Measurements from ENCODE around the gene ANKMY1. TPM values are rescaled to one million over a fixed set of nuclear protein-coding genes. Genes with fewer than 3 reads are reported as not detected.

The ANKMY1 gene
- total and polyA plus RNA-seq, 4 donors: 7.8 to 27.5 (median 13.4) TPM

- peak overlapping the region; percentile 58 for H3K4me3 ChIP-seq (ENCODE audit: low read depth, low read length)
- H3K9me3 ChIP-seq (ENCODE audit: control insufficient read depth, insufficient read depth, low read length): no peaks in the 10 kb centered on the region
- no peaks in the 10 kb centered on the region for H3K27me3 ChIP-seq (ENCODE audit: control insufficient read depth, insufficient read depth, low read length)
- DNase-seq (ENCODE audit: low read depth in 4 of 6, low spot score in 6 of 6): no peak
- peaks cover 54% of the 10 kb centered on the region for H3K36me3 ChIP-seq (ENCODE audit: control insufficient read depth, insufficient read depth, low read length)
- H3K4me1 ChIP-seq (ENCODE audit: control insufficient read depth, insufficient read depth, low read length): peaks cover 60% of the 10 kb centered on the region
- WGBS (ENCODE audit: insufficient coverage): 75% methylated on average over 2 of the region's 2 CpGs
- peak overlapping the region; percentile 67 for H3K27ac ChIP-seq (ENCODE audit: low read depth, low read length)
These were observed 120.3 kb downstream of the ANKMY1 start for GRCh38 chr2:240437551-240437860.

- peaks cover 60% of the 10 kb centered on the region for H3K4me1 ChIP-seq (ENCODE audit: control insufficient read depth, insufficient read depth, low read length)
- peak in 2 of 6 donors; percentile 74 for DNase-seq (ENCODE audit: low read depth in 4 of 6, low spot score in 6 of 6)
- WGBS (ENCODE audit: insufficient coverage): 11% methylated on average over 45 of the region's 45 CpGs
These were observed 120.9 kb downstream of the ANKMY1 start for GRCh38 chr2:240436683-240437550.

DNA sequence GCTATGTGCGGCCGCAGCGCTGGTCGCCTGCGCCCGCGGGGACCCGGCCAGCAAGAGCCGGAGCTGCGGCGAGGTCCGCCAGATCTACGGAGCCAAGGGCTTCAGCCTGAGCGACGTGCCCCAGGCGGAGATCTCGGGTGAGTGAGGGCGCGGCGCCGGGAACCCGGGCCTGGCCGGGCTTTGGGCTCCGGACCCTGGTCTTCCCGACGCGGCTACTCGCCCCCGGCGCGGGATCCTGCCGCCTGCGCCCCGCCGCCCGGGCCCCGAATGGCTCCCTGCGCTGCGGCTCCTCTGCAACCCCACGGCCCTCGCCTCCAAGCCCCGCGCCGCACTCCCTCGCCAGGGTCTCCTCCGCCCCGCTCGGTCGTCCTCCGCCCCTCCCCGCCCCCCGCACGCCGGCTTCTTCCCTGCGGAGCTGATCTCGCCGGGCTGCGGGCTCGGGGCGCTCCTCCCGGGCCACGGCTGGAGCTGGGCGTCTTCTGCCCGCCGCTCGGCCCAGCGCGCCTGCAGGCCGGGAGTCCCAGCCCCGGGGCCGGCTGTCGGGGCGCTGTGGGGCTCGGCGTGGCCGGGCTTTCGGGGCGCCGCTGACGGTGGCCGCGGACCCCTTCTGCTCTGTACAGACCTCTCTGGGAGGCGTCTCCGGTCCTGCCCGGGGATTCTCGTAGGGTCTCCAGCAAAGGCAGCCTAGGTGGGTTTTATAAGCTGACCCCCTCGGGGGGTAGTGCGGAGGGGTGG lies 121.7 kb downstream of the ANKMY1 start:
- H3K27me3 ChIP-seq (ENCODE audit: control insufficient read depth, insufficient read depth, low read length): no peaks in the 10 kb centered on the region
- WGBS (ENCODE audit: insufficient coverage): under 1% methylated on average over 88 of the region's 88 CpGs
- no peak overlapping the region for H3K27ac ChIP-seq (ENCODE audit: low read depth, low read length)
- no peaks in the 10 kb centered on the region for H3K9me3 ChIP-seq (ENCODE audit: control insufficient read depth, insufficient read depth, low read length)
- DNase-seq (ENCODE audit: low read depth in 4 of 6, low spot score in 6 of 6): peak in 1 of 6 donors; percentile 33
- peak overlapping the region; percentile 58 for H3K4me3 ChIP-seq (ENCODE audit: low read depth, low read length)
- peaks cover 40% of the 10 kb centered on the region for H3K36me3 ChIP-seq (ENCODE audit: control insufficient read depth, insufficient read depth, low read length)
- H3K4me1 ChIP-seq (ENCODE audit: control insufficient read depth, insufficient read depth, low read length): peaks cover 53% of the 10 kb centered on the region

More at GRCh38 chr2:240436683-240437550, 120.9 kb downstream of the ANKMY1 start:
- H3K36me3 ChIP-seq (ENCODE audit: control insufficient read depth, insufficient read depth, low read length): peaks cover 48% of the 10 kb centered on the region
- peak overlapping the region; percentile 29 for H3K27ac ChIP-seq (ENCODE audit: low read depth, low read length)
- no peaks in the 10 kb centered on the region for H3K9me3 ChIP-seq (ENCODE audit: control insufficient read depth, insufficient read depth, low read length)
- H3K27me3 ChIP-seq (ENCODE audit: control insufficient read depth, insufficient read depth, low read length): no peaks in the 10 kb centered on the region
- peak overlapping the region; percentile 58 for H3K4me3 ChIP-seq (ENCODE audit: low read depth, low read length)

DNA sequence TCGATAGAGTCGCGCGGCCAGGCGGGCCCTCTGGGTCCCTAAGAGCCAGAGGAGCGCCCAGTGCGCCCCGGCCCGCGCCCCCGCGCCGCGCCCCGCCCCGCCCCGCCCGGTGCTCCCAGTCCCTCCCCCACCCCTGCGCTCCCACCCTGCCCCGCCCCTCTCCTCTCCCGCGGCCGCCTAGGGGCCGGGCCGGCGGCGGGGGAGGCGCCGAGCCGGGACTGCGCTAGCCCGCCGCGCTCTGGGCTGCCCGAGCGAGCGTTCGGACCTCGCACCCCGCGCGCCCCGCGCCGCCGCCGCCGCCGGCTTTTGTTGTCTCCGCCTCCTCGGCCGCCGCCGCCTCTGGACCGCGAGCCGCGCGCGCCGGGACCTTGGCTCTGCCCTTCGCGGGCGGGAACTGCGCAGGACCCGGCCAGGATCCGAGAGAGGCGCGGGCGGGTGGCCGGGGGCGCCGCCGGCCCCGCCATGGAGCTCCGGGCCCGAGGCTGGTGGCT lies 122.3 kb downstream of the ANKMY1 start, which contains the start of gene GPC1:
Gene GPC1, plus strand, starts transcription at position 207 of the 491 bp plus-strand sequence. Its CDS starts 256 bp downstream, at position 463.
- H3K4me1 ChIP-seq (ENCODE audit: control insufficient read depth, insufficient read depth, low read length): peaks cover 48% of the 10 kb centered on the region
- peak in 2 of 6 donors; percentile 88 to 92 for DNase-seq (ENCODE audit: low read depth in 4 of 6, low spot score in 6 of 6)

GRCh38 chr2:240434728-240435456 lies 122.9 kb downstream of the ANKMY1 start:
- under 1% methylated on average over 64 of the region's 71 CpGs for WGBS (ENCODE audit: insufficient coverage)
- Histone ChIP-seq H3K4me3 (ENCODE audit: low read depth, low read length) (peak overlapping the region; percentile 52), H3K27ac (ENCODE audit: low read depth, low read length) (peak overlapping the region; percentile 33), H3K4me1 (ENCODE audit: control insufficient read depth, insufficient read depth, low read length) (peaks cover 46% of the 10 kb centered on the region), H3K9me3 (ENCODE audit: control insufficient read depth, insufficient read depth, low read length) (no peaks in the 10 kb centered on the region), H3K36me3 (ENCODE audit: control insufficient read depth, insufficient read depth, low read length) (peaks cover 28% of the 10 kb centered on the region), H3K27me3 (ENCODE audit: control insufficient read depth, insufficient read depth, low read length) (no peaks in the 10 kb centered on the region)
- DNase-seq (ENCODE audit: low read depth in 4 of 6, low spot score in 6 of 6): peak in 5 of 6 donors; percentile 81 to 98 (median 90)

More for the DNA sequence above, 122.3 kb downstream of the ANKMY1 start, which contains the start of gene GPC1:
- peak within 1 kb of the TSS; percentile 33 for H3K27ac ChIP-seq (ENCODE audit: low read depth, low read length)
- peak within 1 kb of the TSS; percentile 58 for H3K4me3 ChIP-seq (ENCODE audit: low read depth, low read length)
- WGBS (ENCODE audit: insufficient coverage): under 1% methylated on average over 63 of the region's 77 CpGs
- no peaks in the 10 kb centered on the region for H3K27me3 ChIP-seq (ENCODE audit: control insufficient read depth, insufficient read depth, low read length)
- H3K36me3 ChIP-seq (ENCODE audit: control insufficient read depth, insufficient read depth, low read length): peaks cover 34% of the 10 kb centered on the region
- no peaks in the 10 kb centered on the region for H3K9me3 ChIP-seq (ENCODE audit: control insufficient read depth, insufficient read depth, low read length)

DNA sequence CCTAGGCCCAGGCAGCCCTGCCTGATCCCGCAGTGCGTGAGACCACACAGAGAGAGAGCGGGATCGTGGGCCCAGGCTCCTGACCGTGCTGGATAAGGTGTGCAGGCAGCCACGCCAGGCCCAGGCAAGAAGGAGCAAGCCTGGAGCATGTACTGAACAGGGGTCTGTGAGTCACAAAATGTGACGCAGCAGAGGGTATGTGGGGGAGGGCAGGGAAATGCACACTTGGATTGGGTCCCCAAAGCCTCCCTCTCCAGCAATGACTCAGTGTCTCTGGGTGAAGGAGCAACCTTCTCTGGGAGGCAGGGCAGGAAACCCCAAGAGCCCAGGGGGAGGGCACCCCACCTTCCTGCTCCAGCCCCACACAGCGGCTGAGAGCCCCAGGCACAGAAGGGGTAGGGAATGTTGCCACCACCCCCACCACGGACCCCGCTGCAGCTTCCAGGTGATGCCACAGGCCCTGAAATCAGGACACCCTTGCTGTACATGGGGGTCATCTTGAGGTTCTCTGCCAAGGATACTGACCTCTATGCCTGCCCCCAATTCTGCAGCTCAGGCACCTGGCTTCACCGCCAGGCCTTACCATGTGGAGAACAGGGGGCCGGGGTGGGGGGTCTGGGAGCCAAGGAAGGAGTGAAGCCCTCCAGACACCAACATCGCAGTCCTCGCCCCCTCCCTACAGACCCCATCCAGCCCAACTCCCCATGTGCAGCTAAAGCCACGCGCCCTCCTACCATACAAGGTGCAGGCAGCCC lies 123.6 kb downstream of the ANKMY1 start:
- no peaks in the 10 kb centered on the region for H3K27me3 ChIP-seq (ENCODE audit: control insufficient read depth, insufficient read depth, low read length)

GRCh38 chr2:240432820-240433801 lies 124.7 kb downstream of the ANKMY1 start:
- H3K9me3 ChIP-seq (ENCODE audit: control insufficient read depth, insufficient read depth, low read length): no peaks in the 10 kb centered on the region
- H3K4me3 ChIP-seq (ENCODE audit: low read depth, low read length): no peak overlapping the region
- H3K27ac ChIP-seq (ENCODE audit: low read depth, low read length): no peak overlapping the region
- 84% methylated on average over 30 of the region's 34 CpGs for WGBS (ENCODE audit: insufficient coverage)
- no peak for DNase-seq (ENCODE audit: low read depth in 4 of 6, low spot score in 6 of 6)
- peaks cover 29% of the 10 kb centered on the region for H3K4me1 ChIP-seq (ENCODE audit: control insufficient read depth, insufficient read depth, low read length)
- H3K36me3 ChIP-seq (ENCODE audit: control insufficient read depth, insufficient read depth, low read length): peaks cover 11% of the 10 kb centered on the region
- H3K27me3 ChIP-seq (ENCODE audit: control insufficient read depth, insufficient read depth, low read length): no peaks in the 10 kb centered on the region

More for the DNA sequence above, 123.6 kb downstream of the ANKMY1 start:
- Histone ChIP-seq H3K9me3 (ENCODE audit: control insufficient read depth, insufficient read depth, low read length) (no peaks in the 10 kb centered on the region), H3K36me3 (ENCODE audit: control insufficient read depth, insufficient read depth, low read length) (peaks cover 20% of the 10 kb centered on the region), H3K4me1 (ENCODE audit: control insufficient read depth, insufficient read depth, low read length) (peaks cover 39% of the 10 kb centered on the region), H3K4me3 (ENCODE audit: low read depth, low read length) (peak overlapping the region; percentile 52), H3K27ac (ENCODE audit: low read depth, low read length) (peak overlapping the region; percentile 33)
- WGBS (ENCODE audit: insufficient coverage): 78% methylated on average over 14 of the region's 16 CpGs
- no peak for DNase-seq (ENCODE audit: low read depth in 4 of 6, low spot score in 6 of 6)

- WGBS (ENCODE audit: insufficient coverage): 88% methylated on average over 9 of the region's 9 CpGs
- Histone ChIP-seq H3K9me3 (ENCODE audit: control insufficient read depth, insufficient read depth, low read length) (no peaks in the 10 kb centered on the region), H3K36me3 (ENCODE audit: control insufficient read depth, insufficient read depth, low read length) (peaks cover 6% of the 10 kb centered on the region), H3K4me3 (ENCODE audit: low read depth, low read length) (no peak overlapping the region), H3K4me1 (ENCODE audit: control insufficient read depth, insufficient read depth, low read length) (peaks cover 22% of the 10 kb centered on the region), H3K27ac (ENCODE audit: low read depth, low read length) (no peak overlapping the region), H3K27me3 (ENCODE audit: control insufficient read depth, insufficient read depth, low read length) (no peaks in the 10 kb centered on the region)
- DNase-seq (ENCODE audit: low read depth in 4 of 6, low spot score in 6 of 6): no peak
These were observed 125.4 kb downstream of the ANKMY1 start for GRCh38 chr2:240432430-240432819.

Data from spinal cord (tissue), 10 donors.